Stomach (tissue), 9 donors: Measurements from ENCODE around the gene PERCC1. TPM values are rescaled to one million over a fixed set of nuclear protein-coding genes. Genes with fewer than 3 reads are reported as not detected.

Experiments used
- DNase-seq, 2 donors: peaks; one replicate each; pipeline versions ENCODE4 v3.0.0 to v3.0.0-alpha.2; 2013 to 2019
- H3K27ac ChIP-seq, 5 donors: fragments of 200-600 bp in 4 of 5; sonication (generic) in 4 of 5; one replicate each; pipeline ENCODE4 v1.5.1; 2013 to 2019; ENCODE audit warnings: mild to moderate bottlenecking in 1 of 5, moderate library complexity in 1 of 5
- H3K27me3 ChIP-seq, 3 donors: fragments of 200-600 bp; sonication (generic); one replicate each; pipeline ENCODE4 v1.5.1; 2017 to 2019; ENCODE audit warnings: mixed run types in 1 of 3
- H3K36me3 ChIP-seq, 4 donors: fragments of 200-600 bp; sonication (generic); 1 replicate in 3 of 4; 2 replicates in 1 of 4; pipeline ENCODE4 v1.5.1; 2016 to 2019
- H3K4me1 ChIP-seq, 4 donors: fragments of 200-600 bp; sonication (generic); one replicate each; pipeline ENCODE4 v1.5.1; 2016 to 2019
- H3K4me3 ChIP-seq, 4 donors: fragments of 200-600 bp; sonication (generic) in 3 of 4; one replicate each; pipeline ENCODE4 v1.5.1; 2016 to 2019; ENCODE audit warnings: mild to moderate bottlenecking in 1 of 4
- H3K9me3 ChIP-seq, 4 donors: fragments of 200-600 bp; sonication (generic); one replicate each; pipeline ENCODE4 v1.5.1; 2016 to 2019
- CTCF ChIP-seq, 7 experiments: fragments of 450-650 bp in 4 of 7; fragments of 200-600 bp in 3 of 7; sonication (generic) in 3 of 7; IDR thresholded peaks; one replicate each; pipeline ENCODE4 v1.5.1; 2016 to 2019; ENCODE audit warnings: antibody characterized with exemption in 7 of 7, control low read depth in 2 of 7, mild to moderate bottlenecking in 1 of 7
- EP300 ChIP-seq: sonication (generic); formaldehyde crosslinking; IDR thresholded peaks from one replicate; pipeline ENCODE4 v1.6.1; 2017; ENCODE audit warnings: antibody characterized with exemption
- POLR2A ChIP-seq, 4 donors: fragments of 450-650 bp; IDR thresholded peaks; one replicate each; pipeline ENCODE4 v1.6.1; 2016; ENCODE audit warnings: antibody characterized with exemption in 4 of 4, control low read depth in 2 of 4, mild to moderate bottlenecking in 1 of 4, moderate library complexity in 1 of 4
- POLR2AphosphoS5 ChIP-seq, 3 donors: sonication (generic); formaldehyde crosslinking; IDR thresholded peaks; one replicate each; pipeline ENCODE4 v1.6.1; 2016; ENCODE audit warnings: antibody characterized with exemption in 3 of 3
- WGBS, 5 donors: extraction: QIAGEN DNeasy Blood & Tissue Kit in 3 of 5; methylation state at CpG; one replicate each; pipeline versions ENCODE4 v1.1.5 to v1.1.7; 2013 to 2018; 5-methylcytosine and 5-hydroxymethylcytosine counted together
- intact Hi-C: fragments of 100-400 bp; cut with DNase I; formaldehyde crosslinking; loops from one replicate; pipeline ENCODE4 v1.15.1; 2023; ENCODE audit warnings: low total_unique reads
- polyA plus RNA-seq, 3 donors: library from polyadenylated mRNA; stranded (reverse); fragments of 200-250 nt; gene quantifications; one replicate each; pipeline ENCODE4 v1.2.3, GENCODE V29; 2013
- total RNA-seq, 5 donors: library from RNA; depleted of rRNA; stranded (reverse); fragments of >200 nt; gene quantifications; one replicate each; pipeline versions ENCODE4 v1.1.0 to v1.2.3, GENCODE V29; 2014 to 2016
- donor health status: healthy with polysubstance abuse.
- donor health status: Bipolar disorder and iron deficiency.
- donor health status: healthy.

Gene PERCC1
- total and polyA plus RNA-seq, 8 donors = 2.0 to 21.4 (median 3.3) TPM; not detected in 5

DNA sequence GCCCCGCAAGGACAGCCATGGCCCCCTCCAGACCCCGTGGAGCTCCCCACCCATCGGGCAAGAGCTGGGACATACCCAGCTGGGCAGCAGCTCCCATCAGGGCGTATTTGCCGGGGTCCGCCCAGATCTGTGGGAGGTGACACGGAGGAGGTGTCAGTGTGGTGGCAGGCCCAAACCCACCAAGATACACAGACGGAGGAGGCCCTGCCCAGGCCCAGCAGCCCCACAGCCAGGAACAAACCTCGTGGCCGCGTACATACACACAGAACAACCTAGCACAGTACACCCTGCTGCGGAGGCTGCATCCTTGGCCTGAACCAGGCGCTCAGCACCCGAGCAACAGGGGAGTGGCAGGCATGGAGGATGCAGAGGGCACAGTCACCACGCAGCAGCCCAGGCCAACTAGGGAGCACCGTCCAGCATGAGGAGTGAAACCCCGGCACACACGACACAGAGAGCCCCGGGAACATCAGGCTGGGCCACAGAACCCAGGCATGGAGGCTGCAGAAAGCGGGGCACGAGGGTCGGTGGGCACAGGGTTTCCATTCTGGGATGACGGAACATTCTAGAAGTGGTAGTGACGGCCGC, 18.4 kb downstream of the PERCC1 start:
- TF ChIP-seq CTCF (IDR thresholded peaks at IDR 0.05) = no peak
- no peak for TF ChIP-seq EP300
- TF ChIP-seq POLR2AphosphoS5 (IDR thresholded peaks at IDR 0.05) = no peak
- no peak for TF ChIP-seq POLR2A (IDR thresholded peaks at IDR 0.05)
- DNase-seq = no peak
- H3K36me3 ChIP-seq = peaks cover 64 to 93% (median 93%) of the 10 kb centered on the region in 4 donors
- H3K4me1 ChIP-seq = no peaks in the 10 kb centered on the region
- intact Hi-C loops = no loop called here
- H3K27ac ChIP-seq = no peak overlapping the region
- H3K4me3 ChIP-seq = no peak overlapping the region
- 95 to 97% (median 96%) methylated on average over 15 to 25 of the region's 25 CpGs for WGBS, 5 donors
- H3K27me3 ChIP-seq = no peaks in the 10 kb centered on the region
- H3K9me3 ChIP-seq = no peaks in the 10 kb centered on the region

DNA sequence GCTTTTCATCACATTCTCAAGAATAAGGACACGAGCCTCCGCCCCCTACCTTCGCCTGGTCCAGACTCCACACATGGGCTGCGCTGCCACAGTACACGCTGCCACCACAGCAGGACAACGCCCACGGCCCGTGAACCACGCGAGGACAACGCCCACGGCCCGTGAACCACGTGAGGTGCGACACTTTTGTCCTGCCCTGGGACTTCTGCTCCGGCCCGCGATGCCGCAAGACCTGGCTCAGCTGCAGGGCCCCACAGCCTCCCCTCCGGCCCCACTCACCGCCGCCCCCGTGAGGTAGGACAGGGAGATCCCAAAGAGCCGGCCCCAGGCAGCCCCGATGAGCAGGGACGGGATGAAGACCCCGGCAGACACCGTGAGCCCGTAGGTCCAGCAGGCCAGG, 19.3 kb downstream of the PERCC1 start:
- no peaks in the 10 kb centered on the region for H3K9me3 ChIP-seq
- H3K4me1 ChIP-seq = no peaks in the 10 kb centered on the region
- no peak overlapping the region for H3K27ac ChIP-seq
- TF ChIP-seq POLR2AphosphoS5 (IDR thresholded peaks at IDR 0.05) (no peak), EP300 (no peak), POLR2A (IDR thresholded peaks at IDR 0.05) (no peak), CTCF (IDR thresholded peaks at IDR 0.05) (no peak)
- no peak for DNase-seq
- WGBS, 5 donors = 86 to 89% (median 88%) methylated on average over 14 to 29 of the region's 29 CpGs
- H3K36me3 ChIP-seq = peaks cover 72 to 100% (median 100%) of the 10 kb centered on the region in 4 donors
- no peaks in the 10 kb centered on the region for H3K27me3 ChIP-seq
- H3K4me3 ChIP-seq = no peak overlapping the region
- intact Hi-C loops = no loop called here

- 89 to 97% (median 95%) methylated on average over 9 to 21 of the region's 21 CpGs for WGBS, 5 donors
- no peak for TF ChIP-seq CTCF (IDR thresholded peaks at IDR 0.05)
- TF ChIP-seq EP300 = no peak
- TF ChIP-seq POLR2A (IDR thresholded peaks at IDR 0.05) = no peak
- TF ChIP-seq POLR2AphosphoS5 (IDR thresholded peaks at IDR 0.05) = no peak
- Histone ChIP-seq H3K36me3 (peaks cover 76 to 100% (median 100%) of the 10 kb centered on the region in 4 donors), H3K27me3 (no peaks in the 10 kb centered on the region), H3K27ac (no peak overlapping the region), H3K4me3 (no peak overlapping the region), H3K9me3 (no peaks in the 10 kb centered on the region), H3K4me1 (no peaks in the 10 kb centered on the region)
- intact Hi-C loops = no loop called here
- no peak for DNase-seq
These were observed 20.0 kb downstream of the PERCC1 start for GRCh38 chr16:1450841-1451240.

DNA sequence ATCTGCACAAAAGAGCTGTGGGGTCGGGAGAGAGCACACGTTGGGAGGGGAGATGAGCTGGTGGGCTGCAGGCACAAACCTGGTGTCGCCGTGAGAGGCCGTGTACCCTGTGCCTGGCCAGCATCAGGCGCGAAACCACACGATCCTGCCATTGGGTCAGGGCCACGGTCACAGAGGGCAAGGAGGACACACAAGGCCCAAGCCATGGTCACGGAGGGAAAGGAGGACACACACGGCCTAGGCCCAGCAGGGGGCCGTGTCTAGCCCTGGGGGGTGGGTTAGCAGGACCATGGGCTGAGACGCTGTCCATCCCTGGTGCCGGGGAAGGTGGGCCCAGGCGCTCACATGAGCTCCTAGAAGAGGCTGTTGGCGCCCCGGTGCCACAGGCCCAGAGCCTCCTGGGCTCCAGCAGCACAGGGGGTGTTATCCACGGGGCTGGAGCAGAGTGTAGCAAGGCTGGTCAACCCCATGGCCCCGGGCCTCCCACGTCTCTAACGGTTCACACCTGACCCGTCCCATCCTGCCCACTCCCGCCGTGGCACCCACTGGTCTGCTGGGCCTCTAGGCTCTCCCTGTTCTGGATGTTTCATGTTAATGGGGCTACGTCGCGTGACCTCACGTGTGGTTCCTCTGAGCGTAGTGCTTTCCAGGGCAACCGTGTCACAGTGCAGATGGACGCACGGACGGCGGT, 21.0 kb downstream of the PERCC1 start:
- DNase-seq = no peak
- H3K9me3 ChIP-seq = no peaks in the 10 kb centered on the region
- H3K4me1 ChIP-seq = no peaks in the 10 kb centered on the region
- H3K27me3 ChIP-seq = no peaks in the 10 kb centered on the region
- no peak for TF ChIP-seq CTCF (IDR thresholded peaks at IDR 0.05)
- no peak for TF ChIP-seq POLR2AphosphoS5 (IDR thresholded peaks at IDR 0.05)
- TF ChIP-seq EP300 = no peak
- TF ChIP-seq POLR2A (IDR thresholded peaks at IDR 0.05) = no peak
- WGBS, 5 donors = 91 to 96% (median 94%) methylated on average over 26 to 34 of the region's 34 CpGs
- intact Hi-C loops = no loop called here
- H3K4me3 ChIP-seq = no peak overlapping the region
- peaks cover 75 to 100% (median 100%) of the 10 kb centered on the region in 4 donors for H3K36me3 ChIP-seq
- no peak overlapping the region for H3K27ac ChIP-seq
